ENCODE data around the gene DNAJC5. TPM values are rescaled to one million over a fixed set of nuclear protein-coding genes. Genes with fewer than 3 reads are reported as not detected.

The DNAJC5 gene
- total RNA-seq, result 93.3 and 143 TPM in 2 replicates

DNA sequence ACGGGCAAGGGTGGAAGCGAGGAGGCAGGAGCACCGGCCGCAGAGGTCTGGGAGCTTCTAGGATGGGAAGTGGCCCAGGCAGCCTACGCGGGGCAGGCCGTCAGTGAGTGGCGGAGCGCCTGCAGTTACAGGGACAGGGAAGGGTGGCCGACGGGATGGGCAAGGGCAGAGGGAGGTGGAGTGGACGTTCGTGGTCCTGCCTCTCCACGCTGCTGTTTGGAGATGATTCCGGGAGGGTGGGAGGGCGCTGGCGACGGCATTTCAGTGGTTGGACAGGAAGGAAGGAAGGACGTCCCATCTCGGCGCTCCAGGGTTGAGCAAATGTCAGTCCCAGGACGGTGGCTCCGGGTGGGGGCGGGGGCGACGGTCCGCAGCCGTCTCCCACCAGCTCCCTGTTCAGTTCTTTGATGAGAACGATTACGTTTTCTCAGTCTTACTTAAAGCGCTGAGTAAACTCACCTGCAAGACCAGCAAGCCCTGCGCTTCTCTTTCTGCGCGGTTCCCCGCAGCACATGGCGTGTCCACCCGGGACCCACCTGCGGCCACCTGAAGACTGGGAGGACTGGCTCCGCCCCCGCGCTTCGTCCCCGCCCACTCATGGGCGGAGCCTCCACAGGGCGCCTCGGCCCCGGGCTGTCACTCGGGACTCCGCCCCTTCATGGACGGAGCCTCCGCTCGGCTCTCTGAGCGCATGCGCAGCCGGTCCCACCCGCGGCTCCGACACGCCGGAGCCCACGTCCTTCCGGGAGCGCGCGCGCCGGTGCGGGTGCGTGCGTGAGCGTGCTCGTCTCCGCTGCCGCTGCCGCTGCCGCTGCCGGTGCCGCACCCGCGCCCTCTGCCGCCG is at the start of gene DNAJC5:
Gene DNAJC5, plus strand, starts transcription at position 769 of the 844 bp plus-strand sequence. CDS start 33,220 bp downstream, outside the sequence.

GRCh38 chr20:63861365-63861934 is 33.5 kb upstream of the DNAJC5 start, which contains the start of gene ABHD16B:
Gene ABHD16B (plus strand): TSS chr20:63861498. CDS start chr20:63861541, 43 bp downstream.

DNA sequence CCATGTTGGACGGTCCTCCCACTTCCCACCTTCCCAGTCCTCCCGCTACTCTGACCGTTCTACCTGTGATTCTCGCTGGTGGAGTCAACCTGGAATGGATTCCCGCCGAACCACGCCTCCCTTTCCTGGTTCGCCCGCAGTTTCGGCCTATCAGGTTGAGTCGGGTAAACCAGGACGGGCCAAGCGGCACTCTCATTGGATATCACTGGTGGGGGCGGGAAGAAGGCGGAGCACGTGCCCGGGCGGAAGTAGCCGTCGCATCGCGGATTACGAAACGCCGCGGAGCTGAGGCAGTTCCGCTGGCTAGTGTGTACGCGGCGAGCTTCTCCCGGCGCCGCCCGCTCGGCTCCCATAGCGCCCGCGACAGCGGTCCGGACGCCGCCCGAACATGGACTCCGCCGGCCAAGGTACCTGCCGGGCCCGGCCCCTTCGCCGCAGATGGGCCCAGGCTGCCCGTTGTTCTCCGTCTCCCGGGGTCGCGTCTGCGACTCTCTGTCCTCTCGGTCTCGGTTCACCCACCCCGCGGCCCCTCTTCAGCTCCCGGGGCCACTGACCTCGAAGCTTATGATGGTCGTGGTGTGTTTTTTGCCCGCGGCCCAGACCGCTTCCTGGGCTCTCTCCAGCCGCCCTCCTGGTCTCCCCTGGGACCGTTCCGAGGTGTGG is 29.8 kb upstream of the DNAJC5 start, which contains the start of gene TPD52L2:
Gene TPD52L2, plus strand, starts transcription at position 293 of the 663 bp plus-strand sequence. Its CDS starts 96 bp downstream, at position 389.

DNA sequence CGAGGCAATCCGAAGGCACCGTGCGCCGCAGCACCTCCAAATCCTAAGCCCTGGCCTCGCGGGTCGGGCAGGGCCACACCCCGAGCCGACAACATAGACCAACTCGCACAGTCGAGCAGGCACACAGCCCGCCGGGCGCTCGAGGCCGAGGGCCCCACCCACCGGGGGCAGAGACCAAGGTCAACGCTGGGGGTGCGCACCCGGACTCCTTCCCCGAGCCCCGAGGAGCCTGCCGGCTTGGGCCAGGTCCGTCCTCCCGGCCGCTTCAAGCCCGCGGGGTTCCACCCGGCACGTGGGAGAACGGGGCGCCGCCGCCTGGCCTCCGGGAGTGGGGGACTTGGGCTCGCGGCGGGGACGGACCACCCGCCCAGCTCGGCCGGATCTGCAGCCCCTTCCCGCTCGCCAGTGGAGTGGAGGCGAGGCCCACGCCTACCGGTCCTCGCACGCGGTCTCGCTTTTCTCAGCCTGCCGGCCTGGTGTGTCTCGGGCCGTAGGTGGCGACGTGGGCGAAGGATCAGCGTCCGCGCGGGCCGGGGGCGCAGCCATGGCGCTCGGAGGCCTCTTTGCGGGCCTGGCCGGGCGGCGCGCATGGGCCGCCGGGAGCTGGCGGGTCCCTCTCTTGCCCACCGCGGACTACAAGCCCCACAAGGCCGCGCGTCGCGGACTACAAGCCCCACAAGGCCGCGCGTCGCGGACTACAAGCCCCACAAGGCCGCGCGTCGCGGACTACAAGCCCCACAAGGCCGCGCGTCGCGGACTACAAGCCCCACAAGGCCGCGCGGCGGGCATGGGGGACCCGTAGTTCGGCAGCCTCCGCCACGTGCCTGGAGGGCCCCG is 61.1 kb downstream of the DNAJC5 start, which contains the start of gene UCKL1:
Gene UCKL1, minus strand, starts transcription at position 590 of the 837 bp plus-strand sequence. Its CDS starts 44 bp downstream, at position 546.

GRCh38 chr20:63969838-63970713 is 75.2 kb downstream of the DNAJC5 start, which contains the start of gene ZNF512B:
Gene ZNF512B (minus strand): TSS chr20:63969930. CDS start chr20:63967950, 1,980 bp downstream.

GRCh38 chr20:63979557-63980316 is 84.8 kb downstream of the DNAJC5 start, which contains the start of gene SAMD10:
Gene SAMD10 (minus strand): TSS chr20:63979642. CDS start chr20:63979467, 175 bp downstream.

DNA sequence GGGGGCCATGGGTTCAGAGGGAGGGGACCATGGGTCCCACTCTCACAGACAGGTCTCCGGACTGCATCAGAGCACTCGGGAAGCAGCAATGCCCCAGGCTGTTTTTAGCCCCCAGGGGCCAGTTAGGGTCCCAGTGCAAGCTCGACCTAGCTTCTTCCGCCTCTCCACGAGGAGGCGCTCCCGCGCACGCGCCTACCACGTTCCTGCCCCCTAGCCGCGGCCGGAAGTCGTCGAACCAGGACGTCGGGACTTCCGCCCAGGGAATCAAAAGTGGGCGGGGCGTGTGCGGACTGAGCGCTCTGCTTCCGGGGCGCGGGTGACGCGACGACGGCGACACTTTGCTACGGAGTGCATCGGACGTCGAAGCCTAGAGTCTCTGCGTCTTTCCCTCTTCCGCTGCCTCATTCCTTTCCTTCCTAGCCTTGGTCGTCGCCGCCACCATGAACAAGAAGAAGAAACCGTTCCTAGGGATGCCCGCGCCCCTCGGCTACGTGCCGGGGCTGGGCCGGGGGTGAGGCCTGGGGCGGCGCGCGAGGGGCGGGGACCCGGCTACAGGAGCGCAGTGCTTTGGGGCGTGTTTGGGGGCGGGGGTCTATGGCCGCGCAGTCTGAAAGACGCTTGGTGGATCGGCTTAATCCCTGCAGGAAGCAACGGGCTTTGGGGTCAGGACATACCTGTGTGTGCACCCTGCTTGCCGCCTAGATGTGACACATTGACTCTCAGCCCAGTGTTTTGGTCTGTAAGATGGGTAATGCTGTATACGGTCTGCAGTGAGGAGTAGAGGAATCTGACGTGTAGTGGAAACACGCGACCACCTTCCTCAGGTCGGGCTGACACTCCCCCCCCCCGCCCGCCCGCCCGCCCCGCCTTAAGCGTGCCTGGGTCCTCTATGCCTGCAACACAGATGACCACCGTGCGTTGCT is 86.1 kb downstream of the DNAJC5 start, which contains the start of gene PRPF6:
Gene PRPF6, plus strand, starts transcription at position 327 of the 923 bp plus-strand sequence. Its CDS starts 114 bp downstream, at position 441.

Other genes starting within 250 kb of the DNAJC5 start
- gene STMN3, start 241.7 kb upstream of the DNAJC5 start, total RNA-seq, result under 0.01 and 1.2 TPM in 2 replicates
- gene RTEL1, start 236.8 kb upstream of the DNAJC5 start, total RNA-seq, result 5.1 and 11.7 TPM in 2 replicates
- 5.5 and 26.8 TPM in 2 replicates for gene TNFRSF6B, start 198.5 kb upstream of the DNAJC5 start, total RNA-seq
- gene ARFRP1, start 187.2 kb upstream of the DNAJC5 start, total RNA-seq, result 28.7 and 51.0 TPM in 2 replicates
- gene ZGPAT, start 187.1 kb upstream of the DNAJC5 start, total RNA-seq, result 16.7 and 16.9 TPM in 2 replicates
- 1.0 and 4.3 TPM in 2 replicates for gene LIME1, start 158.5 kb upstream of the DNAJC5 start, total RNA-seq
- 22.2 and 24.8 TPM in 2 replicates for gene SLC2A4RG, start 155.3 kb upstream of the DNAJC5 start, total RNA-seq
- 1.2 and 1.7 TPM in 2 replicates for gene ZBTB46, start 63.9 kb upstream of the DNAJC5 start, total RNA-seq
- not detected in 2 replicates for gene ABHD16B, start 33.6 kb upstream of the DNAJC5 start, total RNA-seq
- 129 and 145 TPM in 2 replicates for gene TPD52L2, start 29.9 kb upstream of the DNAJC5 start, total RNA-seq
- gene UCKL1, start 61.3 kb downstream of the DNAJC5 start, total RNA-seq, result 18.5 and 29.2 TPM in 2 replicates
- gene ZNF512B, start 74.8 kb downstream of the DNAJC5 start, total RNA-seq, result 6.2 and 18.0 TPM in 2 replicates
- 2.7 and 4.8 TPM in 2 replicates for gene SAMD10, start 84.5 kb downstream of the DNAJC5 start, total RNA-seq
- gene PRPF6, start 86.0 kb downstream of the DNAJC5 start, total RNA-seq, result 25.6 and 69.8 TPM in 2 replicates
- gene C20orf204, start 141.1 kb downstream of the DNAJC5 start, total RNA-seq, result 0.34 and 0.78 TPM in 2 replicates
- gene SOX18, start 154.5 kb downstream of the DNAJC5 start, total RNA-seq, result not detected in 2 replicates
- gene TCEA2, start 168.1 kb downstream of the DNAJC5 start, total RNA-seq, result 4.1 and 12.2 TPM in 2 replicates
- gene RGS19, start 184.4 kb downstream of the DNAJC5 start, total RNA-seq, result 5.8 and 14.2 TPM in 2 replicates
- gene OPRL1, start 185.0 kb downstream of the DNAJC5 start, total RNA-seq, result 0.34 and 0.71 TPM in 2 replicates
- not detected in 2 replicates for gene LKAAEAR1, start 189.3 kb downstream of the DNAJC5 start, total RNA-seq
- gene NPBWR2, start 212.4 kb downstream of the DNAJC5 start, total RNA-seq, result not detected in 2 replicates